ENCODE results near the gene HOXA9. TPM values are rescaled to one million over a fixed set of nuclear protein-coding genes. Genes with fewer than 3 reads are reported as not detected.

Gene HOXA9
- 17.9 and 23.2 TPM in 2 replicates for total RNA-seq

GRCh38 chr7:27165089-27165995 lies at the start of gene HOXA9:
Gene HOXA9 (minus strand): TSS chr7:27165537. CDS start chr7:27165457, 80 bp downstream.

GRCh38 chr7:27199849-27200760 lies 34.8 kb upstream of the HOXA9 start, which contains the start of gene HOXA13:
Gene HOXA13 (minus strand): TSS chr7:27200091. CDS start chr7:27200077, 14 bp downstream.

GRCh38 chr7:27185013-27185853 lies 19.9 kb upstream of the HOXA9 start, which contains the start of gene HOXA11:
Gene HOXA11 (minus strand): TSS chr7:27185232. CDS start chr7:27185144, 88 bp downstream.

GRCh38 chr7:27173956-27174873 lies 8.9 kb upstream of the HOXA9 start, which contains the start of gene HOXA10:
Gene HOXA10 (minus strand): TSS chr7:27174320. CDS start chr7:27174306, 14 bp downstream.

GRCh38 chr7:27156508-27156898 lies 8.8 kb downstream of the HOXA9 start, which contains the start of gene HOXA7:
Gene HOXA7 (minus strand): TSS chr7:27156675. CDS start chr7:27156545, 130 bp downstream.

GRCh38 chr7:27151931-27152815 lies 13.2 kb downstream of the HOXA9 start, which contains the start of gene HOXA3:
Gene HOXA3 (minus strand): TSS chr7:27152583. CDS start chr7:27110640, 41,943 bp downstream.

GRCh38 chr7:27147199-27148030 lies 17.9 kb downstream of the HOXA9 start, which contains the start of gene HOXA6:
Gene HOXA6 (minus strand): TSS chr7:27147774. CDS start chr7:27147749, 25 bp downstream.

GRCh38 chr7:27143023-27143949 lies 22.1 kb downstream of the HOXA9 start, which contains the start of gene HOXA5:
Gene HOXA5 (minus strand): TSS chr7:27143681. CDS start chr7:27143607, 74 bp downstream.

GRCh38 chr7:27130540-27131389 lies 34.6 kb downstream of the HOXA9 start, which contains the start of gene HOXA4:
Gene HOXA4 (minus strand): TSS chr7:27130757. CDS start chr7:27130733, 24 bp downstream.

Other genes starting within 250 kb of the HOXA9 start
- gene HOXA1, start 69.5 kb downstream of the HOXA9 start, total RNA-seq, result 1.7 and 2.1 TPM in 2 replicates
- 0.53 TPM in 1 of 2 replicates, not detected in the other for gene HOXA2, start 62.9 kb downstream of the HOXA9 start, total RNA-seq
- 0.89 TPM in 1 of 2 replicates, not detected in the other for gene HOXA4, start 34.8 kb downstream of the HOXA9 start, total RNA-seq
- gene HOXA5, start 21.9 kb downstream of the HOXA9 start, total RNA-seq, result 1.7 and 6.2 TPM in 2 replicates
- 3.2 TPM in 1 of 2 replicates, not detected in the other for gene HOXA6, start 17.8 kb downstream of the HOXA9 start, total RNA-seq
- gene HOXA3, start 13.0 kb downstream of the HOXA9 start, total RNA-seq, result 0.18 TPM in 1 of 2 replicates, not detected in the other
- 2.6 and 4.8 TPM in 2 replicates for gene HOXA7, start 8.9 kb downstream of the HOXA9 start, total RNA-seq
- 22.7 and 24.8 TPM in 2 replicates for gene HOXA10, start 8.8 kb upstream of the HOXA9 start, total RNA-seq
- 28.4 and 32.6 TPM in 2 replicates for gene HOXA11, start 19.7 kb upstream of the HOXA9 start, total RNA-seq
- 11.0 and 18.8 TPM in 2 replicates for gene HOXA13, start 34.6 kb upstream of the HOXA9 start, total RNA-seq
- 0.86 TPM in 1 of 2 replicates, not detected in the other for gene EVX1, start 77.3 kb upstream of the HOXA9 start, total RNA-seq

All from myometrial cell (primary cell).